Measurements from ENCODE around the gene LCN6. TPM values are rescaled to one million over a fixed set of nuclear protein-coding genes. Genes with fewer than 3 reads are reported as not detected.

Gene LCN6
- total and polyA plus RNA-seq, 10 of the 15 experiments (the other 5 are each of a cell fraction or from before 2014, with no cell fraction given) = not detected

DNA sequence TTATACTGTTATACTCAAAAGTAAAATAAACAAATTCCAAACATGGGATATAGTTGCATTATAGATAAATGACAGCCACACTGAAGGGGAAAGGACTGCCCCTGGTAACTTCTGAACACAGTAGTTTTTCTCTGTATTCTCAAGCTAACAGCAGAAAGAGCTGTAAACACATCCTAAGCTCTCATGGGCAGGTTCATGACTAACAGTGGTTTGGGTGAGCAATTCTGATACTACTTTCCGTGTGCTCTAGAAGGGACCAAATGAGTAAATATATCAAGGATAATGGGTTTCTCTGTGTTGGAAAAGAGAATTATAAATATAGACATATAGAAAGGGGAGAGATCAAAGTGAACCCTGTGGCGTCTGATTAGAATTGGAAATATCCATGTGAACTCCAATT, 2.2 kb upstream of the LCN6 start (continued):
- TF ChIP-seq, protein P1, sequence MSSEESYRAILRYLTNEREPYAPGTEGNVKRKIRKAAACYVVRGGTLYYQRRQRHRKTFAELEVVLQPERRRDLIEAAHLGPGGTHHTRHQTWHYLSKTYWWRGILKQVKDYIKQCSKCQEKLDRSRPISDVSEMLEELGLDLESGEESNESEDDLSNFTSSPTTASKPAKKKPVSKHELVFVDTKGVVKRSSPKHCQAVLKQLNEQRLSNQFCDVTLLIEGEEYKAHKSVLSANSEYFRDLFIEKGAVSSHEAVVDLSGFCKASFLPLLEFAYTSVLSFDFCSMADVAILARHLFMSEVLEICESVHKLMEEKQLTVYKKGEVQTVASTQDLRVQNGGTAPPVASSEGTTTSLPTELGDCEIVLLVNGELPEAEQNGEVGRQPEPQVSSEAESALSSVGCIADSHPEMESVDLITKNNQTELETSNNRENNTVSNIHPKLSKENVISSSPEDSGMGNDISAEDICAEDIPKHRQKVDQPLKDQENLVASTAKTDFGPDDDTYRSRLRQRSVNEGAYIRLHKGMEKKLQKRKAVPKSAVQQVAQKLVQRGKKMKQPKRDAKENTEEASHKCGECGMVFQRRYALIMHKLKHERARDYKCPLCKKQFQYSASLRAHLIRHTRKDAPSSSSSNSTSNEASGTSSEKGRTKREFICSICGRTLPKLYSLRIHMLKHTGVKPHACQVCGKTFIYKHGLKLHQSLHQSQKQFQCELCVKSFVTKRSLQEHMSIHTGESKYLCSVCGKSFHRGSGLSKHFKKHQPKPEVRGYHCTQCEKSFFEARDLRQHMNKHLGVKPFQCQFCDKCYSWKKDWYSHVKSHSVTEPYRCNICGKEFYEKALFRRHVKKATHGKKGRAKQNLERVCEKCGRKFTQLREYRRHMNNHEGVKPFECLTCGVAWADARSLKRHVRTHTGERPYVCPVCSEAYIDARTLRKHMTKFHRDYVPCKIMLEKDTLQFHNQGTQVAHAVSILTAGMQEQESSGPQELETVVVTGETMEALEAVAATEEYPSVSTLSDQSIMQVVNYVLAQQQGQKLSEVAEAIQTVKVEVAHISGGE (CRISPR knock-in tag; IDR thresholded peaks at IDR 0.05) = no peak
- TF ChIP-seq BCL11A (IDR thresholded peaks at IDR 0.05; ENCODE audit: low read depth, low read length) = 0 out of 2 replicates have a peak, but pooled peaks have one; percentile 20
- TF ChIP-seq PRDM15 (CRISPR knock-in tag; IDR thresholded peaks at IDR 0.05) = no peak
- TF ChIP-seq MTA3 (IDR thresholded peaks at IDR 0.05; ENCODE audit: borderline replicate concordance, low read length) = no peak
- TF ChIP-seq IKZF2 (IDR thresholded peaks at IDR 0.05) = peak; percentile 19 to 41; a peak in 1 of 4 replicates
- no peak for TF ChIP-seq FOXM1 (IDR thresholded peaks at IDR 0.05; ENCODE audit: low read depth, low read length)
- TF ChIP-seq CREM (IDR thresholded peaks at IDR 0.05; ENCODE audit: low read depth) = no peak
- no peak for TF ChIP-seq NFXL1 (IDR thresholded peaks at IDR 0.05; ENCODE audit: borderline replicate concordance)
- no peak for TF ChIP-seq PML (IDR thresholded peaks at IDR 0.05; ENCODE audit: low read length)
- no peak for TF ChIP-seq RCOR1 (conservative IDR thresholded peaks at IDR 0.05; ENCODE audit: low read depth, low read length)
- TF ChIP-seq BACH1 (IDR thresholded peaks at IDR 0.05; ENCODE audit: borderline replicate concordance) = no peak
- no peak for TF ChIP-seq SMAD1 (IDR thresholded peaks at IDR 0.05; ENCODE audit: low read depth, partially characterized antibody)
- no peak for TF ChIP-seq TCF12 (IDR thresholded peaks at IDR 0.05; ENCODE audit: low read depth, low read length)
- no peak for TF ChIP-seq PKNOX1 (IDR thresholded peaks at IDR 0.05)
- TF ChIP-seq, protein P2, sequence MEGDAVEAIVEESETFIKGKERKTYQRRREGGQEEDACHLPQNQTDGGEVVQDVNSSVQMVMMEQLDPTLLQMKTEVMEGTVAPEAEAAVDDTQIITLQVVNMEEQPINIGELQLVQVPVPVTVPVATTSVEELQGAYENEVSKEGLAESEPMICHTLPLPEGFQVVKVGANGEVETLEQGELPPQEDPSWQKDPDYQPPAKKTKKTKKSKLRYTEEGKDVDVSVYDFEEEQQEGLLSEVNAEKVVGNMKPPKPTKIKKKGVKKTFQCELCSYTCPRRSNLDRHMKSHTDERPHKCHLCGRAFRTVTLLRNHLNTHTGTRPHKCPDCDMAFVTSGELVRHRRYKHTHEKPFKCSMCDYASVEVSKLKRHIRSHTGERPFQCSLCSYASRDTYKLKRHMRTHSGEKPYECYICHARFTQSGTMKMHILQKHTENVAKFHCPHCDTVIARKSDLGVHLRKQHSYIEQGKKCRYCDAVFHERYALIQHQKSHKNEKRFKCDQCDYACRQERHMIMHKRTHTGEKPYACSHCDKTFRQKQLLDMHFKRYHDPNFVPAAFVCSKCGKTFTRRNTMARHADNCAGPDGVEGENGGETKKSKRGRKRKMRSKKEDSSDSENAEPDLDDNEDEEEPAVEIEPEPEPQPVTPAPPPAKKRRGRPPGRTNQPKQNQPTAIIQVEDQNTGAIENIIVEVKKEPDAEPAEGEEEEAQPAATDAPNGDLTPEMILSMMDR (IDR thresholded peaks at IDR 0.05 in 2 of 3, conservative IDR thresholded peaks at IDR 0.05 in 1 of 3; ENCODE audit: control insufficient read depth in 2 of 3, extremely low read depth in 1 of 3, insufficient read depth in 1 of 3, low read depth in 3 of 3, low read length in 3 of 3) = no peak
- no peak for TF ChIP-seq BHLHE40 (IDR thresholded peaks at IDR 0.05; ENCODE audit: borderline replicate concordance in 1 of 2, low read depth in 2 of 2, low read length in 1 of 2)
- TF ChIP-seq CHD1 (IDR thresholded peaks at IDR 0.05; ENCODE audit: low read depth, low read length) = no peak
- no peak for TF ChIP-seq NBN (IDR thresholded peaks at IDR 0.05)
- TF ChIP-seq ZSCAN29 (IDR thresholded peaks at IDR 0.05) = no peak
- TF ChIP-seq STAT1 (conservative IDR thresholded peaks at IDR 0.05) = no peak
- TF ChIP-seq TCF7 (IDR thresholded peaks at IDR 0.05; ENCODE audit: borderline replicate concordance) = no peak
- TF ChIP-seq RAD21 (IDR thresholded peaks at IDR 0.05; ENCODE audit: insufficient read depth, low read depth, low read length) = no peak
- TF ChIP-seq NR2F1 (conservative IDR thresholded peaks at IDR 0.05) = no peak
